NCI-H1417 treated with DMSO at 0.1 percent for 48 hours (cell line): ENCODE data around the gene ATP6V1G1.

Experiments
- DNase-seq: peaks from one replicate; lab custom pipeline; 2025; lab: John Stamatoyannopoulos, UW

ATP6V1G1 gene

GRCh38 chr9:114612272-114612923 is 24.8 kb downstream of the ATP6V1G1 start:
- DNase-seq = no peak

- no peak for DNase-seq
Observed at GRCh38 chr9:114613087-114613486, 25.5 kb downstream of the ATP6V1G1 start.

- no peak for DNase-seq
Observed at GRCh38 chr9:114613919-114614318, 26.4 kb downstream of the ATP6V1G1 start.

GRCh38 chr9:114614373-114614772 is 26.8 kb downstream of the ATP6V1G1 start:
- DNase-seq = no peak

- DNase-seq = no peak
Observed at GRCh38 chr9:114616684-114617520, 29.3 kb downstream of the ATP6V1G1 start.

- DNase-seq = no peak
Observed at GRCh38 chr9:114619191-114619761, 31.7 kb downstream of the ATP6V1G1 start.

- no peak for DNase-seq
Observed at GRCh38 chr9:114621561-114621960, 34.0 kb downstream of the ATP6V1G1 start.

GRCh38 chr9:114621975-114622609 is 34.5 kb downstream of the ATP6V1G1 start:
- DNase-seq = no peak

GRCh38 chr9:114624677-114625076 is 37.1 kb downstream of the ATP6V1G1 start:
- DNase-seq = no peak

GRCh38 chr9:114626415-114627020 is 38.9 kb downstream of the ATP6V1G1 start:
- DNase-seq = no peak

- no peak for DNase-seq
Observed at GRCh38 chr9:114627553-114627952, 40.0 kb downstream of the ATP6V1G1 start.

GRCh38 chr9:114629563-114630090 is 42.1 kb downstream of the ATP6V1G1 start:
- DNase-seq = no peak

- no peak for DNase-seq
Observed at GRCh38 chr9:114631166-114631565, 43.6 kb downstream of the ATP6V1G1 start.

GRCh38 chr9:114633438-114634089 is 46.0 kb downstream of the ATP6V1G1 start:
- DNase-seq = no peak

GRCh38 chr9:114634387-114634786 is 46.8 kb downstream of the ATP6V1G1 start:
- DNase-seq = no peak

- DNase-seq = no peak
Observed at GRCh38 chr9:114638404-114638803, 50.8 kb downstream of the ATP6V1G1 start.

- no peak for DNase-seq
Observed at GRCh38 chr9:114641967-114642366, 54.4 kb downstream of the ATP6V1G1 start.

GRCh38 chr9:114643001-114643400 is 55.4 kb downstream of the ATP6V1G1 start:
- no peak for DNase-seq

- no peak for DNase-seq
Observed at GRCh38 chr9:114643896-114644295, 56.3 kb downstream of the ATP6V1G1 start.
